ENCODE data around the gene C17orf50.

C17orf50 gene

GRCh38 chr17:35809855-35810461 is 49.3 kb downstream of the C17orf50 start:
- H3K27ac ChIP-seq, result peak overlapping the region; percentile 98
- no peak for TF ChIP-seq CTCF (conservative IDR thresholded peaks at IDR 0.05)

GRCh38 chr17:35811759-35812158 is 51.1 kb downstream of the C17orf50 start:
- no peak overlapping the region for H3K27ac ChIP-seq

GRCh38 chr17:35812456-35812855 is 51.8 kb downstream of the C17orf50 start:
- no peak overlapping the region for H3K27ac ChIP-seq
- no peak for TF ChIP-seq CTCF (conservative IDR thresholded peaks at IDR 0.05)

More at GRCh38 chr17:35811759-35812158, 51.1 kb downstream of the C17orf50 start:
- TF ChIP-seq CTCF (conservative IDR thresholded peaks at IDR 0.05), result no peak
